ENCODE results near the gene NOS1AP.

Gene NOS1AP

DNA sequence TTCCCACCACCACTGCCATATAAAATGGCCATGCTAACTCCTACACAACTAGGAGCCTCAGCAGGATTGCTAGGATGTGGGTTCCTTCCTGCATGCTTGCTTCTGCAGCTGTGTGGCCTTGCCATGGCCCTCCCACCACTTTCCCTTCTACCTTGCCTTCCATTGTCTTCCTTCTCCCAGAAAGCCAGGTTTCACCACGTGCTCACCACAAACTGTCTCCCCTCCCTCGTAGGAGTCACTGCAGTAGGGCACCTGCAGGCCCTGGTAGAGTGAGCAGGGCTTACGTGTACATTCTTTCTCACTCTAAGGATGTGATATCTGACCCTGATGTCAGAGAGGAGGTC is 315.8 kb downstream of the NOS1AP start:
- Histone ChIP-seq H3K27ac (no peak overlapping the region), H3K4me3 (no peak overlapping the region), H3K9ac (no peak overlapping the region), H4K20me1 (no peaks in the 10 kb centered on the region; the same call in 1 of the 2 replicates), H3K9me3 (no peaks in the 10 kb centered on the region), H3K4me2 (no peak overlapping the region), H3K4me1 (peaks cover 32% of the 10 kb centered on the region), H3K36me3 (no peaks in the 10 kb centered on the region), H3K27me3 (no peaks in the 10 kb centered on the region)
- no peak for TF ChIP-seq Cebpa-rat (IDR thresholded peaks at IDR 0.05)

DNA sequence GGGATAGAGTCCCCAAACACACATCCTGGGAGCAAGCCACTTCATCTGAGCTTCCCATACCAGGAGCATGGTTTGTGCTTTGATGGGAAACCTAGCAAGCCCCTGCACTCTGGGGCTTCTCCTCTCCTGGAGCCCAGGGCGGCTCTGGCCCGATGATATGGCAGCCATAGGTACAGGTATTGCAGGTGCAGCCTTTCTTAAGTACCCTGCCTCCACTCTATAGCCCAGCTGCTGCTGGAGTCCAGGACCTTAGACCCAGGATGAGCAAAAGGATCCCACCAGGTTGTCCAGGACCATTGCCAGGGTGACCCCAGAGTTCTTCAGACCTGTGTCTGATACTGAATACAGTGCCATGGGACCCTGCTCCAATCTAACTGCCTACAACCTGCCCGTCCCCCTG is 316.2 kb downstream of the NOS1AP start:
- no peaks in the 10 kb centered on the region for H3K9me3 ChIP-seq
- no peak overlapping the region for H3K9ac ChIP-seq
- H3K4me2 ChIP-seq: no peak overlapping the region
- H3K4me1 ChIP-seq: peaks cover 36% of the 10 kb centered on the region
- TF ChIP-seq Cebpa-rat (IDR thresholded peaks at IDR 0.05): no peak
- no peaks in the 10 kb centered on the region for H3K36me3 ChIP-seq
- H3K27me3 ChIP-seq: no peaks in the 10 kb centered on the region
- no peaks in the 10 kb centered on the region; the same call in 1 of the 2 replicates for H4K20me1 ChIP-seq
- H3K4me3 ChIP-seq: no peak overlapping the region
- no peak overlapping the region for H3K27ac ChIP-seq

DNA sequence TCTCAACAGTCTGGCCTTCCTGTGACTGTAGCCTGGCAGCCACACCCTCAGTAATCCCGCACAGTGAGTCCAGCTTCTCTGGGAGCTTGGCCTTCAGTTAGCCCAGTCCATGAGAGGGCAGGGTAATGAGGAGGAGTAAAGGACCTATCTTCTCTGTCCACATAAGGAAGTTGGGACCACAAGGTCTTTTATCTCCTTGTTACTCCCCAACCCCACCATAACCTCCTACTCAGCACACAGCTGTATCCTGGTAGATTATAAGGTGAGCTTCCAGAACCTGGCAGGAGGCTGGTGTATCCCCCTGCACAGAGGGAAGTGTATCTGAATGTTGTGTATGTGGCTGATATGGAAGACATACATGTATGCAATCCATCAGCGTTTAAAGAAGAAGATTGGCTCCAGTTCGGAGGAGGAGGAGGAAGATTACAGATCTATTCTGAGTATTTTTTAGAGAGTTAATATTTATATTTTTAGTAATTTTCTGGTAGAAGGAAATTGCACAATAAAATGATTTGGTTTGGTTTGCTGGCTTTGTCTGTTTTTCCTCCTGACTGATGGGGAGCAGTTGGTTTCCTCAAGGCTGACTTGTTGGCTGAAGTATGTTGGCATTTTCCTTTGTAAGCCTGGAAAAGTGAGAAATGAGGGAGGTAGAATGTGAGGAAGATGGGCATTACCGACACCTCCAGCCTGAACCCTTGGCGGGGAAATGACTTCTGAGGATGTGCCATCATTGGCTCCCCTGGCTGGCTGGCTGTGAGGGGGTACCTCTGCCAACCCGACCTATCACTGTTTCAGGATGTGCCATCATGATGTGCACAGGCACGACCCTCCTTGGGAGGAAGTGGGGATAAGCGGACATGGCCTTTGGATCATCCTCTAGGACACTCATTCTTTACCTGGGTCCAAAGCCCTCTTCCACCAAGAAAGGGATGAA is 317.1 kb downstream of the NOS1AP start:
- Histone ChIP-seq H3K9me3 (no peaks in the 10 kb centered on the region), H3K36me3 (no peaks in the 10 kb centered on the region), H3K4me2 (no peak overlapping the region), H3K9ac (no peak overlapping the region), H4K20me1 (no peaks in the 10 kb centered on the region; the same call in 1 of the 2 replicates), H3K4me1 (peaks cover 38% of the 10 kb centered on the region), H3K27me3 (no peaks in the 10 kb centered on the region), H3K27ac (no peak overlapping the region), H3K4me3 (no peak overlapping the region)
- TF ChIP-seq Cebpa-rat (IDR thresholded peaks at IDR 0.05): no peak

DNA sequence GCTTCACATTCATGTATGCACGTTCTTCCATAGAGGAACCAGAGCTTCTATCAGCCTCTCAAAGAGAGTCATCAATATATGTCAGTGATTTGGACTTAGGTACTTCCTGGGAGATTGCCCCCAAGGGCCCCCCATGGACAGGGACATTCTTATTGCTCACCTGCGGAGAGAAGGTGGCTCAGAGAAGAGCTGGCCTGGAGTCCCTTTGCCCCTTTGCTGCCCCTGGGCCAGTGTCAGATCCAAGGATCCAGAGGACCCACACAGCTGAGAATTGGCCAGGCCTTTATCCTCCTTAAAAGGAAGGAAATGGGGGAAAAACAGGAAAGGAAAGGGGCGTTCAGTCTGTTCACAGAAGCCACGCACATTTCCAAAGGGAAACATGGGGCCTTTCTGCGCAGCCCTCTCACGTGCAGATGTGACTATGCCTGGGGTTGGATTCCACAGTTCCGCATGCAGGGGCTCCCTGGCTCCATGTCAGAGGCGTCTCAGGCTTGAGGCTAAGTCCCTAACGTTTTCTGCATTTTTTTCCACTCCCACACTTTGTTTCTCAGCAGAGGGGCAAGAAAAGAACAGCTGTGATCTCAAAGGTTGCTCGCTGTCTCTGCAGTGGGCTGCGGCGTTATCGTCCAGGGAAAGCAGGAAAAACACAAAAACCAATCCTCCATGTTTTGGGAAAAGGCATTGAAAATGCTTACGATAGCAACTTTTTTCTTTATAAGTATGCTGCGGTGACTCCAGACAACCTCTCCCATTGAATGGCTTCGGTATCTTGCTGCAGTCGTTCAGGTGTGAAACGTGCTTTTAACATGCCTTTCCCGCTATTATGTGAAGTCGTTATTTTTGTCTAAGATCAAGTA is 318.0 kb downstream of the NOS1AP start:
- Histone ChIP-seq H3K27me3 (no peaks in the 10 kb centered on the region), H3K4me2 (no peak overlapping the region), H3K9ac (no peak overlapping the region), H3K9me3 (no peaks in the 10 kb centered on the region), H3K27ac (no peak overlapping the region), H4K20me1 (no peaks in the 10 kb centered on the region; the same call in 1 of the 2 replicates), H3K4me3 (no peak overlapping the region), H3K4me1 (peaks cover 43% of the 10 kb centered on the region), H3K36me3 (no peaks in the 10 kb centered on the region)
- no peak for TF ChIP-seq Cebpa-rat (IDR thresholded peaks at IDR 0.05)

DNA sequence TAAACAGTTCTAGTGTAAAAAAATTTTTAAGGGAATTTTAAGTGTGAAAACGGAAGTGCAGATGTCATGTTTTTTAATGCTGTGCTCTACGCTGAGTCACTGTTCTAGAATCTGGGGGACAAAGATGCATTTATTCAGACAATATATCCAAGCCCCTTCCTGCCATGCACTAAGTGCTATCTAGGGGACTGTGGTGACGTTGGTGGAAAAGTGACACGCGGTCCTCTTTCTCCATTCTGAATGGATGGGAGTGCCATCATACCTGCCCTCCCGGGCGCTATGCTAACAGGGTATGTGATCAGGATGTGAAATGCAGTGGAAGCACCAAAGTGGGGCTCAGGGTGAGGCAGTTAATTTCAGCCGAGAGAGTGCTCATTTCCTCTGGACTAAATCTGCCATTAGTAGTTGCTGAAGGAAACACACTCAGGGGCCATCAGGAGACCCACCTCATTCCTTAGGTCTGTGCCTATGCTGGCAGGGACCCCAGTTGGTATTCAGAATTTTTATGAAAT is 318.6 kb downstream of the NOS1AP start:
- Histone ChIP-seq H3K4me1 (peaks cover 43% of the 10 kb centered on the region), H3K4me3 (no peak overlapping the region), H3K9me3 (no peaks in the 10 kb centered on the region), H3K36me3 (no peaks in the 10 kb centered on the region), H3K27me3 (no peaks in the 10 kb centered on the region), H3K27ac (peak overlapping the region; percentile 67), H4K20me1 (no peaks in the 10 kb centered on the region; the same call in 1 of the 2 replicates), H3K9ac (no peak overlapping the region), H3K4me2 (peak overlapping the region; percentile 91)
- TF ChIP-seq Cebpa-rat (IDR thresholded peaks at IDR 0.05): no peak

DNA sequence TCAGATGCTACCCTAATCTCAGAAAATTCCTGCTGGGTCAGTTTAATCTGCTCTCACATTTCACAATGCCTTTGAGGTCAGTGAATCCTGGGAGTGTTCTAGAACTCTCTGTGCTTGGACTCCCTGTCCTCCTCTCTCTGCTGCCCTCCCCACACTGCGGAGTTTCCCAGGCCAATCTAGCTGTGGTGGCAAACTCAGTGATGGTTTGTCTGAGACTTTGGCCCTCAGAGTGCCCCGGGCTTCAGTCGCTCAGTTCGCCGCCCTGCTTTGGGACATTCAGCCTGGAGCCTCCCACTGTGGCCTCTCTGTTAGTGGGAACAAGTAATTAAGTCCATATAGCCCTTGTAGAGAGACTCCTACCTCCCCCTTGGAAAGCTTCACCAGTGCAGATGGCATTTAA is 319.1 kb downstream of the NOS1AP start:
- Histone ChIP-seq H3K4me2 (peak overlapping the region; percentile 91), H3K9me3 (no peaks in the 10 kb centered on the region), H3K4me3 (peak overlapping the region; percentile 36; the same call in 1 of the 2 replicates), H4K20me1 (no peaks in the 10 kb centered on the region; the same call in 1 of the 2 replicates), H3K9ac (peak overlapping the region; percentile 38; the same call in 1 of the 2 replicates), H3K4me1 (peaks cover 43% of the 10 kb centered on the region), H3K27me3 (no peaks in the 10 kb centered on the region), H3K27ac (peak overlapping the region; percentile 67), H3K36me3 (no peaks in the 10 kb centered on the region)
- TF ChIP-seq Cebpa-rat (IDR thresholded peaks at IDR 0.05): no peak

DNA sequence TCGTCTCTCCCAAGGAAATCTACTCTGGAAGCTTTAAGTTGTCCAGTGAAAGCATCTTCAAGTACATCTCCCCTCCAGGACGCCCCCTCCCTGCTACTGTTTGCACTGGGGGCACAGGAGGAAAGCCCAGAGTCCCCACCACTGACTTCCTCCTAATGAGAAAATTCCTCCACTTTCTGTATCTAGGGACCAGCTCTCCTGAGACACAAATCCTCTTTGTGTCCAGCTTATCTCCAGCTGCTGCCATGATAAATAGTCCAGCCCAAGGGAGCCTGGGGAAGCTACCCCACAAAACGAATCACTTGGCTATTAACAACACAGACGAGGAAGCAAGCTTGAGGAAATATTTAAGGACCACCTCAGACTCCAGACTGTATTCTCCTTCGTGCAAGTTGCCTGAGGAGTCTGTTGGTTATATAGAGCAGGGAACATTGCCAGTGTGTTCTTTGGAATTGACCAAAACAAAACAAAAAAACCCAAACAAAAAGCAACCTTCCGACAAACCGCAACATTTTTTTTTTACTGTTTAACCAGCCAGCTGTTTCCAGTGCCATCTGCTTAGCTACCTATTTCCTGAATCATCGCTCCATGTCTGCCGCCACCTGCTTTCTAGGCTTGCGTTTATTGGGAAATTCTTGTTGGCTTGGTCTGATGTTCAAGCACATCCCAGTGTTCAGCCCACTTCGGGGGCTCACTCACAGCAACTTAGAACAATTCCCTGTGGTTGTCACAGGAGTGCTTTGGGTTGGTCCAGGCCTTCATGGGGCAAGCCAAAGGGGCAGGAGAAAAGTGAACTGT is 319.7 kb downstream of the NOS1AP start:
- Histone ChIP-seq H3K4me3 (peak overlapping the region; percentile 36; the same call in 1 of the 2 replicates), H3K9me3 (no peaks in the 10 kb centered on the region), H3K4me1 (peaks cover 43% of the 10 kb centered on the region), H4K20me1 (no peaks in the 10 kb centered on the region; the same call in 1 of the 2 replicates), H3K27me3 (no peaks in the 10 kb centered on the region), H3K4me2 (peak overlapping the region; percentile 91), H3K9ac (peak overlapping the region; percentile 38; the same call in 1 of the 2 replicates), H3K27ac (peak overlapping the region; percentile 67), H3K36me3 (no peaks in the 10 kb centered on the region)
- TF ChIP-seq Cebpa-rat (IDR thresholded peaks at IDR 0.05): peak; percentile 79

DNA sequence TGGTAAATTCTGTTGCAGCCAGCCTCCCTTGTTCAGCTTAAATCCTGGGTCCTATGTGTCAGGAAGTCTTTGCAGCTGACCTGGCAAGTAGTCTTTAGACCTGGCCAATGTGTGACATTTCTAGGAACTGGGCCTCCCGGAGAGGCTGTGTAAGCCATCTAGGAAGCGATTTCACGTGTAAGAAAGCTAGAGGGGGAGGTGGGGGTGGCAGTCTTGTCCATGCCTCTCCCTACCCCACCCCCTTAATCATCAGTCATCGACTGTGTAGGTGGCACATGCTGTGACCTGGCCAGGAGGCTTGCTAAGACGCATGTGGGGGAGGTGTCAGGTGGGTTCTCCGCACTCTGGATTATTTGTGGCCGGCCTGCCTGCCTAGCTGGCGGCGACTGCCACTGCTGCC is 320.5 kb downstream of the NOS1AP start:
- Histone ChIP-seq H4K20me1 (no peaks in the 10 kb centered on the region; the same call in 1 of the 2 replicates), H3K9ac (no peak overlapping the region), H3K4me3 (no peak overlapping the region), H3K9me3 (no peaks in the 10 kb centered on the region), H3K4me2 (peak overlapping the region; percentile 91), H3K4me1 (peaks cover 43% of the 10 kb centered on the region), H3K36me3 (no peaks in the 10 kb centered on the region), H3K27ac (peak overlapping the region; percentile 51), H3K27me3 (no peaks in the 10 kb centered on the region)
- TF ChIP-seq Cebpa-rat (IDR thresholded peaks at IDR 0.05): no peak
